Measurements from ENCODE around the gene AVP.

Gene AVP

GRCh38 chr20:3088031-3088430 lies 3.5 kb upstream of the AVP start:
- H3K27me3 ChIP-seq: peaks cover 9% of the 10 kb centered on the region
- H3K36me3 ChIP-seq: no peaks in the 10 kb centered on the region
- no peak overlapping the region for H3K4me3 ChIP-seq (ENCODE audit: low read depth, low read length)
- TF ChIP-seq CTCF (IDR thresholded peaks at IDR 0.05; ENCODE audit: low read depth, low read length): no peak
- H3K4me1 ChIP-seq: no peaks in the 10 kb centered on the region; the same call in 1 of the 2 replicates
- no peaks in the 10 kb centered on the region for H3K9me3 ChIP-seq
- no peak for DNase-seq

GRCh38 chr20:3085571-3086072 lies 1.1 kb upstream of the AVP start:
- Histone ChIP-seq H3K27me3 (peaks cover 27% of the 10 kb centered on the region), H3K36me3 (no peaks in the 10 kb centered on the region), H3K9me3 (no peaks in the 10 kb centered on the region), H3K4me3 (ENCODE audit: low read depth, low read length) (no peak overlapping the region), H3K4me1 (no peaks in the 10 kb centered on the region)
- no peak for DNase-seq
- TF ChIP-seq CTCF (IDR thresholded peaks at IDR 0.05; ENCODE audit: low read depth, low read length): no peak

- no peaks in the 10 kb centered on the region for H3K36me3 ChIP-seq
- H3K9me3 ChIP-seq: no peaks in the 10 kb centered on the region
- DNase-seq: no peak
- no peak for TF ChIP-seq CTCF (IDR thresholded peaks at IDR 0.05; ENCODE audit: low read depth, low read length)
- no peak overlapping the region for H3K4me3 ChIP-seq (ENCODE audit: low read depth, low read length)
- peaks cover 29% of the 10 kb centered on the region for H3K27me3 ChIP-seq
- no peaks in the 10 kb centered on the region for H3K4me1 ChIP-seq
Measured at GRCh38 chr20:3084986-3085360, 449 bp upstream of the AVP start.

- Histone ChIP-seq H3K27me3 (peaks cover 37% of the 10 kb centered on the region), H3K4me1 (no peaks in the 10 kb centered on the region), H3K36me3 (no peaks in the 10 kb centered on the region), H3K4me3 (ENCODE audit: low read depth, low read length) (no peak overlapping the region), H3K9me3 (no peaks in the 10 kb centered on the region)
- no peak for DNase-seq
- no peak for TF ChIP-seq CTCF (IDR thresholded peaks at IDR 0.05; ENCODE audit: low read depth, low read length)
Measured at GRCh38 chr20:3082955-3083952, 1.3 kb downstream of the AVP start.

- Histone ChIP-seq H3K27me3 (peaks cover 37% of the 10 kb centered on the region), H3K9me3 (no peaks in the 10 kb centered on the region), H3K4me1 (no peaks in the 10 kb centered on the region), H3K4me3 (ENCODE audit: low read depth, low read length) (no peak overlapping the region), H3K36me3 (no peaks in the 10 kb centered on the region)
- DNase-seq: no peak
- no peak for TF ChIP-seq CTCF (IDR thresholded peaks at IDR 0.05; ENCODE audit: low read depth, low read length)
Measured at GRCh38 chr20:3082306-3082951, 2.1 kb downstream of the AVP start.

All from BE2C (cell line).